C4-2B (cell line): ENCODE results near the gene PLXNA4.

Experiments used
- ZFX ChIP-seq: fragments of 450-650 bp; IDR thresholded peaks from 2 replicates; pipeline ENCODE4 v1.6.1; 2017
- TF ChIP-seq, protein P1 (sequence below): fragments of 450-650 bp; conservative IDR thresholded peaks from 2 replicates; pipeline ENCODE4 v1.5.1; 2017; ENCODE audit warnings: mild to moderate bottlenecking

DNA sequence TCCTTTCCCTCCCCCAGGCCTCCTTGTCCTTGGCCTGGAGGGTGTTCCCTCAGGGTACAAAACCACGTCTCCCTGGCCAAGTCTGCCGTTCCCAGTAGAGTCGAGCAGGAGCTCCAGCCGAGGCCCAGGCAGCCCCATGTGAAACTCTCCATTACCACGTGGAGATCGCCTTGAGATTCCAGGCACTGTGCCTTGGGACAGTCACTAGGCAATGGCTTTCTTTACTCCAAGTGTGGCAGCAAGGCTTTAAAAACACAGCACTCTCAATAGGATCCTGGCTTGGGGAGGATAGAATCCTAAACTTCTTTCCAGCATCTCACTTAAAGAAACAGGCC lies 57.5 kb downstream of the PLXNA4 start:
- TF ChIP-seq, protein P1, sequence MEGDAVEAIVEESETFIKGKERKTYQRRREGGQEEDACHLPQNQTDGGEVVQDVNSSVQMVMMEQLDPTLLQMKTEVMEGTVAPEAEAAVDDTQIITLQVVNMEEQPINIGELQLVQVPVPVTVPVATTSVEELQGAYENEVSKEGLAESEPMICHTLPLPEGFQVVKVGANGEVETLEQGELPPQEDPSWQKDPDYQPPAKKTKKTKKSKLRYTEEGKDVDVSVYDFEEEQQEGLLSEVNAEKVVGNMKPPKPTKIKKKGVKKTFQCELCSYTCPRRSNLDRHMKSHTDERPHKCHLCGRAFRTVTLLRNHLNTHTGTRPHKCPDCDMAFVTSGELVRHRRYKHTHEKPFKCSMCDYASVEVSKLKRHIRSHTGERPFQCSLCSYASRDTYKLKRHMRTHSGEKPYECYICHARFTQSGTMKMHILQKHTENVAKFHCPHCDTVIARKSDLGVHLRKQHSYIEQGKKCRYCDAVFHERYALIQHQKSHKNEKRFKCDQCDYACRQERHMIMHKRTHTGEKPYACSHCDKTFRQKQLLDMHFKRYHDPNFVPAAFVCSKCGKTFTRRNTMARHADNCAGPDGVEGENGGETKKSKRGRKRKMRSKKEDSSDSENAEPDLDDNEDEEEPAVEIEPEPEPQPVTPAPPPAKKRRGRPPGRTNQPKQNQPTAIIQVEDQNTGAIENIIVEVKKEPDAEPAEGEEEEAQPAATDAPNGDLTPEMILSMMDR, result no peak
- TF ChIP-seq ZFX, result no peak
